Left hindlimb (tissue), 1 donor: ENCODE measurements around the gene PLA2G1B.

ENCODE experiments used
- DNase-seq: peaks from one replicate; pipeline ENCODE4 v3.0.0-alpha.2; 2018

The PLA2G1B gene

DNA sequence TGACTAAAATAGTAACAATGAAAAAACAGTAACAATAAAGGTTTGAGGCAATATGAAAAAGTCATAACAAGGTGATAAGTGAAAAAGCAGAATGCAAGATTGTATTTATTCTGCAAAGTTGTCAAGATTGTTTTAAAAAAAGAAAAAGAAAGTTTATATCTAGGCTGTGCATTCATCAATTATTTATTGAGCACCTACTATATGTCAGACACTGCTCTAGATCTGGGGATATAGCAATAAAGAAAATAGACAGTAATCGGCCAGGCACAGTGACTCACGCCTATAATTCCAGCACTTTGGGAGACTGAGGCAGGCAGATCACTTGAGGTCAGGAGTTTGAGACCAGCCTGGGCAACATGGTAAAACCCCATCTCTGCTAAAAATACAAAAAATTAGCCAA, 3.8 kb downstream of the PLA2G1B start:
- DNase-seq = no peak

DNA sequence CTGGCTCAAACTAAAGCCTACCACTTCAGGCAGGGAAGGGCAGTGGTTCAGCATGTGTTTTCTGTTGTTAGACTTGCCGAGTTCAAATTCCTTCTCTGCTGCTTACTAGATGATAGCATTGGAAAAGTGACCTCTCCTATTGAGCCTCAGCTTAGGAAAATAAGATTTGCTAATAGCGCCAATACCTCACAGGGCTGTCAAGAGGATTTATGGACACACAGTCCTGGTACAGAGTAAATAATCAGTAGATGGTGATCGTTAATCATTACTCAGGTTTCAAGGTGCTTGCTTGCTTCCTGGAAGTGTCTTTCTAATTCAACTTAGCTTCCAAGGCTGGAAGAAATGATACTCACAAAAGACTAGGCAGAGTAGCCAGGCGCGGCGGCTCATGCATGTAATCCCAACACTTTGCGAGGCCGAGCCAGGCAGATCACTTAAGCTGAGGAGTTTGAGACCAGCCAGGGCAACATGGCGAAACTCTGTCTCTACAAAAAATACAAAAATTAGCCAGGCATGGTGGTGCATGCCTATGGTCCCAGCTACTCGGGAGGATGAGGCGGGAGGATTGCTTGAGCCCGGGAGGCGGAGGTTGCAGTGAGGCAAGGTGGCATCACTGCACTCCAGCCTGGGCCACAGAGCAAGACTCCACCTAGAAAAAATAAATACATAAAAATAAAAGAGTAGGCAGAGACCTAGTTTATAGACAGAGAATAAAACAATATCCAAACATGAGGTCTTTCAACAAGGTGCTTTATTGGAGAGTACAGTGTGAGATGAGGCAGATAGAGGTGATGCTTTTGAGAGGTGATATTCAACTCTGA, 6.0 kb downstream of the PLA2G1B start:
- no peak for DNase-seq

DNA sequence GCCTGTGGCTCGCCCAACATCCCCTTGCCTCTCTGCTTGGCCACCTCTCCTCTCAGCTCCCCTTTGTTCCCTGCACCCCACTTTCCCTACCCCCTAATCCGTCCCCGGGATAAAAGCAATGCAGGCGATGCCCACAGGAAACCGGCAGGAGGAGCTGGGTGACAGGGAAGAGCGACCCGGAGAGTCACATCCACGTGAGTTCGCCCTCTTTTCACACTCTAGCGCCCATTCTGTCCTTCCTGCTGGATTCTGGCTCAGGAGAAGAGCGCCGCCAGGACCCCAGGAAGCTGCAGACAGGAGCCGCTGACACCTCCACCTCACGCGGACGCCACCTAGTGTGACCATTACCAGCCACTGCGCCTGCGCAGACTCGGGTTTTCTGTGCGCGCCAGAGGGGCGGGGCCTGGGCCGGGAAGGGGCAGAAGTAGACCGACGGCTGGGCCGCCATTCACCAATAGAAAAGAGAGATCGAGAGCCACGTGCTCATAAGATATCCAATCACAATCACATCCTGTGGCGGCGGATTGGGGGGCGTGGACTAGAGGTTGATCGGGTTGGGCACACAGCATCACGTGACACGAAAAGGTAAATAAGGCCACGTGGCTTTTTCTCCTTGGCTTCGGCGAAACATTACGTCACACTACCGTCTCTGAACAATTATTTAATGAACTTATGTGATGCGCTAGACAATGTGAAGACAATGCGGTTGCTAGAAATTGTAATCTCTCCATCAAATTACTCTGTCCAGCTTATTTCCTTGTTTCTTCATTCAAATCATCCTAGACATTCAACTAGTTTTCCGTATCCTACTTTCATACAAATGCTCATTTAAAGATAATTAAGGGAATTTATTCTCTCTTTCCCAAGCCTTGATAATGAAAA, 10.1 kb downstream of the PLA2G1B start:
- DNase-seq = peak; percentile 99

DNA sequence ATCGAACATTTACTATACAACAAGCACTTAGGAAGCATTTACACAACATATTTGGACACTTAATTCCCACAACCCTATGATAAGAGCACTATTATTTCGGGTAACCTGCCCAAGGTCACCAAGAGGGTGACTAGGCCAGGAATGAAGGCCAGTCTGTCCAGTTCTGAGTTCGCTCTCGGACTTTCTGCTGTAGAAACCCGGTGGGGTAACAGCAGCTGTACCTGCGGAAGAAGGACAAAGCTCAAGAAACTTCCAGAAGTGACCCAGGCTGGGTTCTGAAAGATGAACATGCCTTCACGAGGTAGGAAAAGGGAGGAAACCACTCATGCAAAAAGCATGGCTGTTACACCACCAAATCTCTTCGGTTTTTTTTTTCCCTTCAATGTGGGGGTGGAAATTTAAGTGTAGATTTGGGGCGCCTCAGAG, 10.8 kb downstream of the PLA2G1B start:
- no peak for DNase-seq

DNA sequence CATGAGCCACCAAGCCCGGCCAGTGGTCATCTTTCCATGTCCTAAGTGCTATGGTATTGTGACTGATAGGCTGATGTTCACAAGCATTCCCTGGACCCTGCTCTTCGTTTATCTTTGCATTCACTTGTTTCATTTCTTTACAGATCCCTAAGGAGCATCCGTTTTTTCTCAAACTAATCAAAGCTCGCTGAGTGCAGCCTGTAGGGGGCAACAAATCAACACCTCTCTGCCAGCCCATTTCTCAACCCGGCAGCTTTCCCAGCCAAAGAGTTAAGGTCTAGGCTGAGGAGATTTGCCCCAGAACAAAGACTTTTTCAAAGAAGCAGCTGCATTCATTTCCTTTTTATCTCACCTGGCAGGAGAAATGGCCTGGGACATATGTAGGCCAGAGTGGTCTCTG, 13.4 kb downstream of the PLA2G1B start:
- DNase-seq = no peak

DNA sequence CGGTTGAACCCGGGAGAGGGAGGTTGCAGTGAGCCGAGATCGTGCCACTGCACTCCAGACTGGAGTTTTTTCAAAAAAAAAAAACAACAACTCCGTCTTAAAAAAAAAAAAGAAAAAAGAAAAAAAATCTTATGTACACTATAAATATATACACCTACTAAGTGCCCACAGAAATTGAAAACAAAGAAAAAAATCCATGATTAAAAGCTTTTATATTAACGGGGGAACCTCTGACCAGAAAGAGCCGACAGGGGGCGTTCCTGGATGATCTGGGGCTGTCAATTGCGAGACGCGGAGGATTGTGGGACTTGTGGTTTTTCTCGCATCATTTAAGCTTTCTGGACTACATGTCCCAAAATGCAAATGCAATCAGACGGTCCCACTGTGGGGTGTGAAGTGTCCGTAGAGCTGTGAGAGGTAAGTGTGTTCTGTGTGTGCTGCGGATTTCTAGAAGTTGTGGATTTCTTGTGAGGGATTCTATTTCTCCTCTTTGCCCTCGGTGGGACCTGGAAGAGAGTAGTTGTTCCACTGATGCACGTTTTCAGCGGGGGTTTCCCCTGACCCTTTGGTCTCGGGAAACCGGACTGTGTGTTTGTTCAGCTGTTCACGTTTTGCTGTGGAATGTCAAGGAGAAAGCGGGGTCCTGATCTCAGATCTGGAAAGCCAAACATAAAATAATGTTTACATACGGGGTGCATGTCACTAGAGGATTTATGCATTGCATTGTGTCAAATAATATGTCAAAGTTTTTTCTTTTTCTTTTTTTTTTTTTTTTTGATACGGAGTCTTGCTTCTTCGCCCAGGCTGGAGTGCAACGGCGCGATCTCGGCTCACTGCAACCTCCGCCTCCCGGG, 25.4 kb downstream of the PLA2G1B start, which contains the start of gene SIRT4:
TSS of gene SIRT4 (plus strand) at position 360 of the 854 bp plus-strand sequence. CDS start 1,241 bp downstream, outside the sequence.
- DNase-seq = peak; percentile 91

DNA sequence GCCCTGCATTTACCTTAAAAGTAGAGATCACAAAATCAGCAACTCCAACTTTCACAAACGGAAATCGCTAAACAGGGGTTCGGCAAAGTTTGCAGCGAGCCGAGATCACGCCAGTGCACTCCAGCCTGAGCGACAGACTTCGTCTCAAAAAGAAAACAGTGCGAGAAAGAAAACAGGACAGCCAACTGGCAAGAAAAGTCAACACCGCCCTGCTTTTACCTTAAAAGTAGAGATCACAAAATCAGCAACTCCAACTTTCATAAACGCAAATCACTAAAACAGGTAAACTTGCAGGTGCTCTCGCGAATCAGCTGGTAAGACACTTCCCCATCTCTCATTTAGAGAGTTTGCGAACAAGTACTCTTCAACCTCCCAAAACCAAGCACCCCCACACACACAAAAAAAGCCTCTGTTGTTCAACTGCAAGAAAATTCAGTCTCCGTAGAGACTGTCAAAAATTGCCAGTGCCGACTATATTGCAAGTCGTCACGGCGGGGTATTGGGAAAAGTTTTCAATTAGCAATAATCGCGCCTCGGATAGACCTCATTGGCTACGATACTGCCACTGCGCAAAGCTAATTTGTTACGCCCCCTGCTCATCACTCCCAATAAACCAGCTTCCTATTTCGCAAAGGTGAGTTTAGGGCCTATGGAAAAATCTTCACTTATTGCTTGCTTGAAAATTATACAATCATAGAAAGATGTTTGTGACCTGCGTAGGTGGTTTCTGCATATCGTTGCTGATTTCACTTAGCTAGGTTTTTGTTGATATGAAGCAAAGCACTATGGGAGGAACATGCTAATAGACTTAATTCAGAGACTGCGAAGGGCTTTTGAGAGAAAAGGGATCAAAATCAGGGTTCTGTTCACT, 34.7 kb downstream of the PLA2G1B start, which contains the start of gene RNU4-1:
TSS of gene RNU4-1 (minus strand) at position 577 of the 871 bp plus-strand sequence.
- DNase-seq = peak; percentile 85

DNA sequence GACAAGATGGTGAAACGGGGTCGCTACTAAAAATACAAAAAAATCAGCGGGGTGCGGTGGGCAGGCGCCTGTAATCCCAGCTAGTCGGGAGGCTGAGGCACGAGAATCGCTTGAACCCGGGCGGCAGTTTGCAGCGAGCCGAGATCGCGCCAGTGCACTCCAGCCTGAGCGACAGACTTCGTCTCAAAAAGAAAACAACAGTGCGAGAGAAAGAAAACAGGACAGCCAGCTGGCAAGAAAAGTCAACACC, 35.2 kb downstream of the PLA2G1B start:
- DNase-seq = no peak

DNA sequence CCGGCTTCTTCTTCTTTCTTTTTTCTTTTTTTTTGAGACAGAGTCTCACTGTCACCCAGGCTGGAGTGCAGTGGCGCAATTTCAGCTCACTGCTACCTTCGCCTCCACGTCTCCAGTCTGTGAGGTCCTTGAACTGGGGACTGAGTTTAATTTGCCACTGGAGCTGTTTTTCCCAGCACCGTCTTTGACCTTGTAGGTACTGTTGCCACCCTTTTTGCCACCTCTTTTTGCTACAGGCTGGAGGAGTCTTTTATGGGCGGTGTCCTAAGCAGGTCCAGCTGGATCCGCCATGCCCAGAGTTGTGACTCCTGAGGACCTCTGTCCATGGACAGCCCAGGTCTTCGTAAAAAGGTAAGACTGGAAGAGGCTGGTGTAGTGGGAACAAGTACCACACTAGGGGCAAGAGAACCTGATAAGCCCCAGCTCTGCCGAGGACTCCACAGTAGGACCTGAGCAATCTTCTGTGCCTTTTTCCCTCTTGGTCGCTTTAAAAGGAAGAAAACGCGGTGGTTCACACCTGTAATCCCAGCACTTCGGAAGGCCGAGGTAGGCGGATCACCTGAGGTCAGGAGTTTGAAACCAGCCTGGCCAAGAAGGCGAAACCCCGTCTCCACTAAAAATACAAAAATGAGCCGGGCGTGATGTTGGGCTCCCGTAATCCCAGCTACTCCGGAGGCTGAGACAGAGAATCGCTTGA, 36.8 kb downstream of the PLA2G1B start:
- DNase-seq = no peak

DNA sequence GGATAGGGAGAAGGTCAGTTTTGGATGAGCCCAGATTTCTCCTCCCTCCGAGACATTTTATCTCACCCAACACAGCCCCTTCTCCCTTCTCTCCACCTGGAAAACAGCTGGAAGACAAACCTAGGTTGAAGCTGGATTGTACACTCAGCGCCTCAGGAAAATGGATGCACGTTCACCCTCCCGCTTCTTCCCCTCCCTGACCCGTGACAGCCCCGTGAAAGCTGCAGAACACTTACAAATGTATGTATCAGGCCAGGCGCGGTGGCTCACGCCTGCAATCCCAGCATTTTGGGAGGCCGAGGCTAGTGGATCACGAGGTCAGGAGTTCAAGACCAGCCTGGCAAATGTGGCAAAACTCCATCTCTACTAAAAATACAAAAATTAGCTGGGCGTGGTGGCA, 40.1 kb downstream of the PLA2G1B start:
- no peak for DNase-seq

DNA sequence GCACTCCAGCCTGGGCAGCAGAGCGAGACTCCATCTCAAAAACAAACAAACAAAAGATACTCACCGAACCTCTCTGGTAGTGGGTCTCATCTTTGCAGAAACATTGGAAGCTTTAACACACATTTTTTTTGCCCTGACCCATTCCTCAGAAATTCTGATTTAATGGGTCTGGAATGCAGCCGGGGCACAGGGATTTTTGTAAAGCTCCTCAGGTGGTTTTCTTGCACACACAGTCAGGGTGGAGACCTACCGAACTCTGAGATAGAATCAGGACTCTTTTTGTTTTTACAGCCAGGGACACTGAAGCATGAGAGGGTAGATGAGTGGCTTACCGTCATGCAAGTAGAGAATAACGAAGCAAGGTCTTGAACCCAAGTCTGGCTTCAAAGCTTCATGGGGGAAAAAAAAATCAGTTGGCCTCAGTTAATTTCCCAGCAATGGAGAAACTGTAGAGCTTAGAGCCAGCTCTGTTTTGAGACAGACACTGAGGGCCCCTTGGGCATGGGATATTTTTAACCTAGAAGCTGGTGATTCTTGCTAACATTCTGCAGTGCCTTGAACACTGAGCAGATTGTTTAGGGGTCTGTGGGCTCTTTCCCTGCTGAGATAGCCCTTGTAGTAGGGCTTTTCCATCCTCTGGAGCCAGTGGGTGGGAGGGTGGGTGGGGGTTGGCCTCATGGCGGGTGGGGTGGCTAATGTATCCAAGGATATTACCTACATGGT, 40.6 kb downstream of the PLA2G1B start:
- no peak for DNase-seq

DNA sequence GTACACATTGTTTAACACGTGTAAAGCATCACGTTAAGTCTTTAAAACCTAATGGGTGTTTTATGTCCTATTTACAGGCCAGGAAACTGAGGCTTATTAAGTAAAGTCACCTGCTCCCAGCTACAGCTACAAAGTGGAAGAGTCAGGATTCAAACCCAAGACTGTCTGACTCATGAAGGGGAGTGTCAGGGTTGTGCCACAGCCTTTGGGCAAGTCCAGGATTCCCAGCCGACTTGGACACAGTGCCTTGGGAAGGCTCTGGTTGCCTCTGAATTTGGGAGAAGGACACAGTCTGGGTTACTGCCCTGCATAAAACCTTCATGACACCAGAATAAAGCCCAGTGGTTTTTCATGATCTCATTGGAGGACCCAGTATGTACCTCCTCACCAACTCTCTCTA, 43.2 kb downstream of the PLA2G1B start:
- DNase-seq = no peak

DNA sequence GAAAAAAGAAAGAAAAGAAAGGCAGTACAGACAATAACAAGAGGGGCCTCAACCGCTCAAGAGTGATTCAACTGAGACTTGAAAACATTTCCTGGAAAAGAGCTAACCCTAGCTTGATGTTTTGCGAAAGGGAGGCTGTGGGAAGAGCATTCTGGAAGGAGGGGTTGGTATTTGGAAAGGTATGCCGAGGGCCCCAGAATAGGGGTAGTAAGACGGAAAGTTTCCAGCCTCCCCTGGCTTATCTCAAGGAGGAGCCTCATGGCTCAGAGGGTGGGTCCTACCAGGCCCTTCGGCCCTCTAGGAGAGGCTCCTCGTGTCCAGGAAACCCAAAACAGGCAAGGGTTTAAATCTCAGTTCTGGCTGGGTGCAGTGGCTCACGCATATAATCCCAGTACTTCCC, 44.3 kb downstream of the PLA2G1B start:
- DNase-seq = no peak

DNA sequence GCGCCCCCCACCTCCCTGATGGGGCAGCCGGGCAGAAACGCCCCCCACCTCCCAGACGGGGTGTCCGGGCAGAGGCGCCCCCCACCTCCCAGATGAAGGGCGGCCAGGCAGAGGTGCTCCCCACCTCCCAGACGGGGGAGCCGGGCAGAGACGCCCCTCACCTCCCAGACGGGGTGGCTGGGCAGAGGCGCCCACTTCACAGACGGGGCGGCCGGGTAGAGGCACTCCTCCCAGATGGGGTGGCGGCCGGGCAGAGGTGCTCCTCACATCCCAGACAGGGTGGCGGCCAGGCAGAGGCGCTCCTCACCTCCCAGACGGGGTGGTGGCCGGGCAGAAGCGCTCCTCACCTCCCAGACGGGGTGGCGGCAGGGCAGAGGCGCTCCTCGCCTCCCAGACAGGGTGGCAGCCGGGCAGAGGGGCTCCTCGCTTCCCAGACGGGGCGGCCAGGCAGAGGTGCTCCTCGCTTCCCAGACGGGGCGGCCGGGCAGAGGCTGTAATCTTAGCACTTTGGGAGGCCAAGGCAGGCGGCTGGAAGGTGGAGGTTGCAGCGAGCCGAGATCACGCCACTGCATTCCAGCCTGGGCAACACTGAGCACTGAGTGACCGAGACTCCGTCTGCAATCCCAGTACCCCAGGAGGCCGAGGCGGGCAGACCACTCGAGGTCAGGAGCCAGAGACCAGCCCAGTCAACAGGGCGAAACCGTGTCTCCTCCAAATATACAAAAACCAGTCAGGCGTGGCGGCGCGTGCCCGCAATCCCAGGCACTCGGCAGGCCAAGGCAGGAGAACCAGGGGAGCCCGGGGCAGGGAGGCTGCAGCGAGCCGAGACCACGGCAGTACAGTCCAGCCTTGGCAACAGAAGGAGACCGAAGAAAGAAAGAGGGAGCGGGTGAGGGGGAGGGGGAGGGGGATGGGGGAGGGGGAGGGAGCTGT, 49.2 kb downstream of the PLA2G1B start:
- DNase-seq = no peak

DNA sequence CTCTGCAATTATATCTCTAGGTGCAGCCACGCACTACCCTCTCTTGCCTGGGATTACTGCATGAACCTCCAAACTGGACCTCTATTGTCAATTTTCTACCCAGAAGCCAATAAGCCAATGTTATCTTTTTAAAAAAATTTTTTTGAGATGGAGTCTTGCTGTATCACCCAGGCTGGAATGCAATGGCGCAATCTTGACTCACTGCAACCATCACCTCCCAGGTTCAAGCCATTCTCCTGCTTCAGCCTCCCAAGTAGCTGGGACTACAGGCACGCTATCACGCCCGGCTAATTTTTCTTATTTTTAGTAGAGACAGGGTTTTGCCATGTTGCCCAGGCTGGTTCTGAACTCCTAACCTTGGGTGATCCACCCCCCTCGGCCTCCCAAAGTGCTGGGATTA, 50.8 kb downstream of the PLA2G1B start:
- DNase-seq = no peak
